Left ventricle myocardium superior (tissue), 1 donor: ENCODE measurements around the gene LRRC14B. TPM values are rescaled to one million over a fixed set of nuclear protein-coding genes. Genes with fewer than 3 reads are reported as not detected.
"Not testable (repeated sequence)": the region's sequence is repeated elsewhere in the genome, so short reads cannot be mapped to it uniquely, and the experiment has no call there.

Source experiments
- ATAC-seq: fragments of 200-7000 bp; cut with Tn5 transposase; one replicate; pipeline ENCODE4 v1.9.1; 2020; ENCODE audit warnings: mild to moderate bottlenecking, moderate library complexity
- DNase-seq: peaks from one replicate; pipeline ENCODE4 v3.0.0-alpha.2; 2020
- intact Hi-C: fragments of 100-400 bp; cut with micrococcal nuclease; formaldehyde crosslinking; loops from one replicate; pipeline ENCODE4 v1.11.0; 2022
- total RNA-seq: library from RNA; stranded (reverse); fragmentation: NEBNext Ultra II Directional; extraction: Animal tissue kit (Norgen Biotek cat#: 25700); gene quantifications from one replicate; pipeline ENCODE4 v1.2.1, GENCODE V29; 2021
- donor health status: DM: no; HTN: yes; CAD: no; lungs with severe emphysema.

Gene LRRC14B
- total RNA-seq, 1 donor from 2014 or later = 107 TPM

- intact Hi-C loops = no loop called here
- DNase-seq (peak; percentile 68), ATAC-seq (peak; percentile 66)
These were observed 27.4 kb downstream of the LRRC14B start for GRCh38 chr5:218457-219291.

DNA sequence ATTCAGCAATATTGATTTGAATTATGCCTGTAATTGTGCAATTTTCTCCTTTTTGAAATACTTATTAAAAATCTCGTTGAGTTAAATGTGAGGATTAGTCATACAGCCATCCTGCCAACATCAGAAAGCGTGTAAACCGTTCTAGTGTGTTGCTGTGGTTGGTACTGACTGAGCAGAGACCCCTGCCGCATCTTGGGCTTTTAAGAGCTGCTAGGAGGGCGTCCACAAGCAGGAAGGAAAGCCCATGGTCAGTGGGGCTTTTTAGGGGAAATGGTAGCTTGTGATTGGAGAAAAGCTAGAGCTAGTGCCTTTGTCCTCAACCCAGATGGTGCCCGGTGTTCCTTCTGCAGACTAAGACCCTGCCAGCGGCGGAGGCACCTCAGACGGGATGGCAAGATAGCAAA, 28.2 kb downstream of the LRRC14B start:
- intact Hi-C loops = no loop called here
- ATAC-seq = peak; percentile 5
- no peak for DNase-seq

GRCh38 chr5:219991-220390, 28.7 kb downstream of the LRRC14B start:
- intact Hi-C loops = no loop called here
- ATAC-seq (no peak), DNase-seq (no peak)

DNA sequence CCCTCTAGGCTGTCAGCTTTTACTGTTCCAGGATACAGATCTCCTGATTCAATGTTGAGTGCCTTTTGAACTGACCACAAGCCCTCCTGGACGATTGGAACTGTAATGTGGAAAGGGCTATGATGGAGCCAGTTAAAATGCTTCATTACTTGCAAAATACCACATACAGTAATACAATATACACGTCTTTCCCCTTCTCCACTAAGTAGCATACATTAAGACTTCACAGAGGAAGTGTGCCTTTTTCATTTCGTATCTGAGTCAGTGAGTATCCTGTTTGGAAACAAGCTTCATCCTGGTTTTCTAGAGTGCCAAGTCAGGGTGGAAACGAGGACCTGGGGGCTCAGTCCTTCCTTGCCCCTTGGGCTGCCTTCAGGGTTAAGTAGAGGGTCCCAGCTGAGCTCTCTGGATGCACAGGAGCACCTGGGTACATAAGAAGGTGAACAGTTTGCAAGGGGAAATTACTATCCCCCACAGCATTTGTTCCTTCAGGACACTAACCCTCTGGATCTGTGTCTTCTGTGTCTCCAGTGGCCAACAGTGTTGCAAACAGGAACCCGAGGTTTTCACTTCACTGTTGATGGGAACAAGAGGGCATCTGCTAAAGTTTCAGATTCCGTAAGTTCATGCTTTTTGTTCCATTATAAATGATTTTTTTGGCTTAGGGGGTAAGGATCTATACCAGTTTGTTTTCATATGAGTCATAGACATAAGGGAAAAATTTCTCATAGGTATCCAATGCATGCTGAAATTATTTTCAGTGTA, 31.8 kb downstream of the LRRC14B start:
- DNase-seq, ATAC-seq, intact Hi-C loops: not testable (repeated sequence)

DNA sequence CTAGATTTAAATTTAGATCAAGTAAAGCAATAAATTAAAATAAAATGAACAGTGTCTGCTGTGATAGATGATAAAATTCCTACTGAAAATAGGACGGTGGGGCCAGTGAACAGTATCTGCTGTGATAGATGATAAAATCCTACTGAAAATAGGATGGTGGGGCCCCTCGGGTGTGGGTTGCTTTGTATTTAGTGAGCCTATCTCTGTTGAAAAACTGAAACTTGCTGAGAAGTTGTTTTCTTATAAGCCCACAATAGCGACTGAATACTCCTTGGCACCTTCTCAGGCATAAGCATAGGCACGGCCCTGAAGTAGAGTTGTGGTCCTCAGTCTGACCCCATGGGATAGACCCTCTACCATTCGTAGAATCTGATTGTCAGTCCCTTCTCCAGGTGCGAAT, 32.5 kb downstream of the LRRC14B start:
- no peak for ATAC-seq
- intact Hi-C loops = no loop called here

GRCh38 chr5:225334-225733, 34.0 kb downstream of the LRRC14B start:
- ATAC-seq (no peak), DNase-seq (no peak)
- intact Hi-C loops = no loop called here

More for the DNA sequence above, 32.5 kb downstream of the LRRC14B start:
- DNase-seq = no peak

DNA sequence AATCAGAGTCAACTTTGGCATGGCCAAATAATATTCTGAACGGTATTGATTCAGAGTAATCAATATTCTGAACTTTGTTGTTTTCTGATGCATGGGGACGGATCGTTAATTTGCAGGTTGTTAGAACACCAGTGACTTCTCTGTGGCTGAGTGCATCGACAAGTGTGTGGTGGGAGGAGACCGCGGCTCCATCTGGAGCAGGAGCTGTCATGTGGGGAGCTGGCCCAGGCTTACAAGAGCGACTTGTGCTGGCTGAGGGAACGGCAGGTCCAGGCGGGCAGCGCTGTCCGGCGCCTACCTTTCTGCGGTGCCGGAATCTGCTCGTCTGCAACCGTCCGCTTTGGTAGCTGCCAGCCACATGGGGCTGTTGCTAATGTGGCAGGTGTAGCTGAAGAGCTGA, 36.1 kb downstream of the LRRC14B start:
- intact Hi-C loops, ATAC-seq, DNase-seq: not testable (repeated sequence)

GRCh38 chr5:228886-229285, 37.6 kb downstream of the LRRC14B start:
- intact Hi-C loops = no loop called here
- ATAC-seq (no peak), DNase-seq (no peak)

- intact Hi-C loops = no loop called here
- DNase-seq (no peak), ATAC-seq (no peak)
These were observed 39.4 kb downstream of the LRRC14B start for GRCh38 chr5:230711-231110.

- intact Hi-C loops = no loop called here
- DNase-seq (no peak), ATAC-seq (no peak)
These were observed 40.4 kb downstream of the LRRC14B start for GRCh38 chr5:231661-232060.

- ATAC-seq, DNase-seq, intact Hi-C loops: not testable (repeated sequence)
These were observed 42.1 kb downstream of the LRRC14B start for GRCh38 chr5:233426-233825.

DNA sequence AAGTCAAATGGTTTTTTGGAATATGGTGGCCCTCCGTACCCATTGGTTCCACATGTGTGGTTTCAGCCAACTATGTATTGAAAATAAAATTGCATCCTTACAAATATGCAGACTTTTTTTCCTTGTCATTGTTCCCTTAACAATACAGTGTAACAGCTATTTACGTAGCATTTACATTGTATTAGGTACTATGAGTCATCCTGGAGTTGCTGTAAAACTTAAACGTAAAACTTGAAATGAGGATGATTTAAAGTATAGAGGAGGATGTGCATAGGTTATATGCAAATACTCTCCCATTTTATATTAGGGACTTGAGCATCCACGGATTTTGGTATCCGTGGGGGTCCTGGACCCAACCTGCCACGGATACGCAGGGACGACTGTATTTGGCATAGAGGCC, 43.2 kb downstream of the LRRC14B start:
- no peak for DNase-seq
- ATAC-seq = no peak
- intact Hi-C loops = no loop called here

GRCh38 chr5:235527-235926, 44.2 kb downstream of the LRRC14B start:
- DNase-seq, intact Hi-C loops: not testable (repeated sequence)

DNA sequence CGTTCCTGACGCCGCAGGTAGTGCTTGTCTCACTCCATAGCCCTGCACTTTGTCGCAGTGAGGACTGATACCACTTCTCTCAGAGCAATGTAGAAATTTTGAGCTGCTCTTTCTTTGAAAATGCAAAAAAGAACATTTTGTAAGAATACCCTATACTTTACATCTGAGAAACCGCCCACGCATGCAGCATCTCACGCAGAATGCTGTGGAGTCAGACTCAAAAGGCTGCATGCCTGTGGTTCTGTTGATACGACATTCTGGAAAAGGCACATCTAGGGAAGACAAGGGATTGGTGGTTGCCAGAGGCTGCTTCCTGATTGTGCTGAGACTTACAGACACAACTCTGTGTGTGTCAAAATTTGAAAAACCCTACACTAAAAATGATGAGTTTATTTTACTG, 46.6 kb downstream of the LRRC14B start:
- intact Hi-C loops, ATAC-seq, DNase-seq: not testable (repeated sequence)

More at GRCh38 chr5:235527-235926, 44.2 kb downstream of the LRRC14B start:
- not testable (repeated sequence) for ATAC-seq

GRCh38 chr5:240550-240949, 49.3 kb downstream of the LRRC14B start:
- DNase-seq, intact Hi-C loops, ATAC-seq: not testable (repeated sequence)

- peak; percentile 71 for ATAC-seq
These were observed 49.9 kb downstream of the LRRC14B start for GRCh38 chr5:241045-241669.

DNA sequence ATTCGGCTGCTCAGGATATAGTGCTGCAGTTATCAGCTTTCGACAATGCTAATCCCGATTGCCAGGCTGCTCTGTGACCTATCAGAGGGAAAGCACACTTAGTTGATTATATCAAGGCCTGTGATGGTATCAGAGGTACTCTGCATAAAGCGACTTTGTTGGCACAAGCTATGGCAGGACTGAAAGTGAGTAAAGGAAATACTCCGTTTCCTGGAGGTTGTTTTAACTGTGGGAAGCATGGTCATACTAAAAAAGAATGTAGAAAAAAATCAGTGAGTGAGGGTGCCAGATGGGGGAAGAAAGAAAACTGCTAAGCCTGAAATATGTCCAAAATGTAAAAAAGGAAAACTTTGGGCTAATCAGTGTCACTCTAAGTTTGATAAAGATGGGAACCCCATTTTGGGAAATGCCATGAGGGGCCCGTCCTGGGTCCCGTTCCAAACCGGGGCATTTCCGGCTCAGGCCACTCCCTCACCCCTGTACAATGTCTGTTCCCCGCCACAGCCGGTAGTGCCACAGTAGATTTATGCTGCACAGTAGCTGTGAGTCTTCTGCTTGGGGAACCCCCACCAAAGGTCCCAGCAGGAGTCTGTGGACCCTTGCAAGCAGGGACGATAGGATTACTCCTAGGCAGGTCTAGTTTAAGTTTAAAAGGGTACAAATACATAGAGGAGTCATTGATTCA, 52.5 kb downstream of the LRRC14B start:
- intact Hi-C loops, ATAC-seq, DNase-seq: not testable (repeated sequence)

More at GRCh38 chr5:241045-241669, 49.9 kb downstream of the LRRC14B start:
- intact Hi-C loops, DNase-seq: not testable (repeated sequence)

DNA sequence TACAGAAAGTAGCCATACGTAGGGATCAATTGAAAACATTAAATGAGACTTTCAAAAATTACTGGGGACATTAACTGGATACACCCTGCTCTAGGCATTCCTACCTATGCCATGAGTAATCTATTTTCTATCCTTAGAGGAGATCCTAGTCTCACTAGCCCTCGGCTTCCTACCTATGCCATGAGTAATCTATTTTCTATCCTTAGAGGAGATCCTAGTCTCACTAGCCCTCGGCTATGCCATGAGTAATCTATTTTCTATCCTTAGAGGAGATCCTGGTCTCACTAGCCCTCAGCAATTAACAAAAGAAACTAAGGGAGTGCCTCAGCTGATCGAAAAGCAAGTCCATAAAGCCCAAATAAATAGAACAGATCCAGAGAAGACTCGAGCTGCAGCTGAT, 54.4 kb downstream of the LRRC14B start:
- ATAC-seq, DNase-seq, intact Hi-C loops: not testable (repeated sequence)
